Loucy (cell line): ENCODE measurements around the gene LRRN4CL.

Experiments
- H2AFZ ChIP-seq: fragments of 200-600 bp; sonication (generic); 2 replicates; pipeline ENCODE4 v1.6.0; 2016; ENCODE audit warnings: antibody characterized with exemption, mild to moderate bottlenecking, low read length, moderate library complexity
- H3F3A ChIP-seq: fragments of 200-600 bp; 2 replicates; pipeline ENCODE4 v1.6.0; 2016; ENCODE audit warnings: antibody characterized with exemption, low read depth, mild to moderate bottlenecking
- H3K27me3 ChIP-seq: fragments of 200-600 bp; sonication (generic); 2 replicates; pipeline ENCODE4 v1.6.1; 2014; ENCODE audit warnings: low read length, mild to moderate bottlenecking; ENCODE audit not compliant: insufficient read depth, poor library complexity, severe bottlenecking
- H3K36me3 ChIP-seq: fragments of 200-600 bp; sonication (generic); 2 replicates; pipeline ENCODE4 v1.6.1; 2016; ENCODE audit warnings: low read length; ENCODE audit not compliant: insufficient read depth
- H3K4me1 ChIP-seq: fragments of 200-600 bp; sonication (generic); 2 replicates; pipeline ENCODE4 v1.5.1; 2014; ENCODE audit warnings: low read length, mild to moderate bottlenecking; ENCODE audit not compliant: insufficient read depth, poor library complexity, severe bottlenecking
- H3K4me2 ChIP-seq: fragments of 200-600 bp; sonication (generic); 2 replicates; pipeline ENCODE4 v1.6.0; 2014; ENCODE audit warnings: antibody characterized with exemption, low read length, low read depth, mild to moderate bottlenecking; ENCODE audit not compliant: poor library complexity, severe bottlenecking
- H3K4me3 ChIP-seq: fragments of 200-600 bp; sonication (generic); 2 replicates; pipeline ENCODE4 v1.5.1; 2014; ENCODE audit warnings: low read length, mild to moderate bottlenecking, mixed read lengths; ENCODE audit not compliant: poor library complexity, severe bottlenecking
- H3K79me2 ChIP-seq: fragments of 200-600 bp; sonication (generic); 2 replicates; pipeline ENCODE4 v1.6.1; 2014; ENCODE audit warnings: low read length; ENCODE audit not compliant: insufficient read depth
- H3K9ac ChIP-seq: fragments of 200-600 bp; sonication (generic); 2 replicates; pipeline ENCODE4 v1.6.0; 2014; ENCODE audit warnings: mild to moderate bottlenecking, low read depth, low read length, moderate library complexity; ENCODE audit not compliant: poor library complexity, severe bottlenecking
- H3K9me2 ChIP-seq: fragments of 200-600 bp; sonication (generic); replicated peaks from 2 replicates; pipeline ENCODE4 v1.6.1; 2016; ENCODE audit warnings: low read depth, low read length, mixed read lengths
- H3K9me3 ChIP-seq: fragments of 200-600 bp; sonication (generic); 2 replicates; pipeline ENCODE4 v1.6.1; 2014; ENCODE audit warnings: mild to moderate bottlenecking, antibody characterized with exemption, low read length, low read depth; ENCODE audit not compliant: insufficient read depth
- H4K20me1 ChIP-seq: fragments of 200-600 bp; sonication (generic); 2 replicates; pipeline ENCODE4 v1.6.0; 2014; ENCODE audit warnings: antibody characterized with exemption, low read length, mild to moderate bottlenecking; ENCODE audit not compliant: insufficient read depth, poor library complexity, severe bottlenecking
- CTCF ChIP-seq: fragments of 200-600 bp; sonication (generic); conservative IDR thresholded peaks from 2 replicates; pipeline ENCODE4 v1.5.1; 2014; ENCODE audit warnings: mild to moderate bottlenecking, antibody characterized with exemption, low read length
- EZH2phosphoT487 ChIP-seq: fragments of 200-600 bp; IDR thresholded peaks from 2 replicates; pipeline ENCODE4 v1.6.1; 2018; ENCODE audit warnings: antibody characterized with exemption, mild to moderate bottlenecking, moderate library complexity, borderline replicate concordance

LRRN4CL gene

GRCh38 chr11:62726915-62727164, 37.5 kb upstream of the LRRN4CL start:
- Histone ChIP-seq H3K4me1 (peaks cover 37% of the 10 kb centered on the region), H2AFZ (peak overlapping the region; percentile 65; the same call in 1 of the 2 replicates), H3K27me3 (no peaks in the 10 kb centered on the region), H3K4me2 (peak overlapping the region; percentile 98), H3K9me2 (no peaks in the 10 kb centered on the region), H3K4me3 (peak overlapping the region; percentile 92), H4K20me1 (peaks cover 66% of the 10 kb centered on the region), H3F3A (peaks cover 3% of the 10 kb centered on the region), H3K36me3 (peaks cover 30% of the 10 kb centered on the region), H3K9me3 (no peaks in the 10 kb centered on the region), H3K79me2 (peaks cover 82% of the 10 kb centered on the region), H3K9ac (peak overlapping the region; percentile 98)
- TF ChIP-seq CTCF (no peak), EZH2phosphoT487 (no peak)

- no peak overlapping the region for H2AFZ ChIP-seq
- H3K4me1 ChIP-seq: peaks cover 39% of the 10 kb centered on the region
- no peaks in the 10 kb centered on the region for H3K9me2 ChIP-seq
- TF ChIP-seq EZH2phosphoT487: no peak
- TF ChIP-seq CTCF: no peak
- H3K9ac ChIP-seq: peak overlapping the region; percentile 98
- peaks cover 3% of the 10 kb centered on the region for H3F3A ChIP-seq
- H3K36me3 ChIP-seq: peaks cover 35% of the 10 kb centered on the region
- H3K79me2 ChIP-seq: peaks cover 82% of the 10 kb centered on the region
- peak overlapping the region; percentile 98 for H3K4me2 ChIP-seq
- no peaks in the 10 kb centered on the region for H3K9me3 ChIP-seq
- peaks cover 72% of the 10 kb centered on the region for H4K20me1 ChIP-seq
- peak overlapping the region; percentile 92 for H3K4me3 ChIP-seq
- H3K27me3 ChIP-seq: no peaks in the 10 kb centered on the region
These were observed 37.0 kb upstream of the LRRN4CL start for GRCh38 chr11:62726156-62726914.

GRCh38 chr11:62725646-62726045, 36.3 kb upstream of the LRRN4CL start:
- Histone ChIP-seq H3K4me3 (peak overlapping the region; percentile 92), H3K79me2 (peaks cover 84% of the 10 kb centered on the region), H3K9me2 (no peaks in the 10 kb centered on the region), H3K9ac (peak overlapping the region; percentile 98), H3K27me3 (no peaks in the 10 kb centered on the region), H2AFZ (no peak overlapping the region), H4K20me1 (peaks cover 77% of the 10 kb centered on the region), H3K4me1 (peaks cover 44% of the 10 kb centered on the region), H3K9me3 (no peaks in the 10 kb centered on the region), H3K36me3 (peaks cover 42% of the 10 kb centered on the region), H3F3A (peaks cover 3% of the 10 kb centered on the region), H3K4me2 (peak overlapping the region; percentile 98)
- TF ChIP-seq CTCF (no peak), EZH2phosphoT487 (no peak)
